HG03280 (cell line): Measurements from ENCODE around the gene RNF157.

Experiments used
- ATAC-seq: cut with Tn5 transposase; IDR thresholded peaks from one replicate; pipeline ENCODE4 v1.9.1; 2021; ENCODE audit warnings: mild to moderate bottlenecking, moderate library complexity; ENCODE audit not compliant: unreplicated experiment

The RNF157 gene

GRCh38 chr17:76240461-76241203 lies at the start of gene RNF157:
Gene RNF157 (minus strand): TSS chr17:76240493. CDS start chr17:76240240, 253 bp downstream.
- ATAC-seq, result peak; percentile 73

GRCh38 chr17:76281573-76282371 lies 41.5 kb upstream of the RNF157 start:
- ATAC-seq, result no peak

GRCh38 chr17:76280650-76281049 lies 40.4 kb upstream of the RNF157 start:
- no peak for ATAC-seq

- ATAC-seq, result no peak
These were observed 39.5 kb upstream of the RNF157 start for GRCh38 chr17:76279742-76280287.

GRCh38 chr17:76278952-76279741 lies 38.9 kb upstream of the RNF157 start:
- no peak for ATAC-seq

GRCh38 chr17:76278268-76278908 lies 38.1 kb upstream of the RNF157 start:
- no peak for ATAC-seq

GRCh38 chr17:76277300-76278267 lies 37.3 kb upstream of the RNF157 start:
- ATAC-seq, result no peak

- ATAC-seq, result no peak
These were observed 36.4 kb upstream of the RNF157 start for GRCh38 chr17:76276461-76277299.

- no peak for ATAC-seq
These were observed 35.8 kb upstream of the RNF157 start for GRCh38 chr17:76276069-76276431.

GRCh38 chr17:76275382-76276068 lies 35.2 kb upstream of the RNF157 start:
- no peak for ATAC-seq

- ATAC-seq, result no peak
These were observed 34.0 kb upstream of the RNF157 start for GRCh38 chr17:76274112-76274956.

- no peak for ATAC-seq
These were observed 33.3 kb upstream of the RNF157 start for GRCh38 chr17:76273445-76274111.

- ATAC-seq, result peak; percentile 18
These were observed 32.5 kb upstream of the RNF157 start for GRCh38 chr17:76272541-76273444.

- peak; percentile 40 for ATAC-seq
These were observed 31.6 kb upstream of the RNF157 start for GRCh38 chr17:76271669-76272540.
